PC-9 (cell line): Measurements from ENCODE around the gene RRP9.

Source experiments
- EZH2 ChIP-seq: fragments of 200-600 bp; sonication (generic); IDR thresholded peaks from 2 replicates; pipeline ENCODE4 v1.8.0; 2017; ENCODE audit warnings: antibody characterized with exemption, low read depth
- TF ChIP-seq, protein P1 (sequence below): fragments of 200-600 bp; sonication (generic); conservative IDR thresholded peaks from 2 replicates; pipeline ENCODE4 v1.6.1; 2017; ENCODE audit warnings: mixed run types, antibody characterized with exemption, mild to moderate bottlenecking, moderate library complexity

DNA sequence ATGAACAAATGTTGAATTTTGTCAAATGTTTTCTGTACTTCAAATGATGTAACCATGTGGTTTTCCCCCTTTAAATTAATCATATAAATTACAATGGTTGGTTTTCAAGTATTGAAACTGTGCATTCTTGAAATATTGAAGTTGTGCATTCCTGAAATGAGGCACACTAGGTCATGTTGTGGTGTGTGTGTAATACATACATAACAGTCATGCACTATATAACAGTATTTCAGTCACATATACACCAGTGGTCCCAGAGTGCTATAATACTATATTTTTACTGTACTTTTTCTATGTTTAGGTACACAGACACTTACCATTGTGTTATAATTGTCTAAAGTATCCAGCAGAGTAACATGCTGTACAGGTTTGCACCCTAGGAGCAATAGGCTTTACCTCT lies 55.3 kb downstream of the RRP9 start:
- TF ChIP-seq EZH2 = no peak
- TF ChIP-seq, protein P1, sequence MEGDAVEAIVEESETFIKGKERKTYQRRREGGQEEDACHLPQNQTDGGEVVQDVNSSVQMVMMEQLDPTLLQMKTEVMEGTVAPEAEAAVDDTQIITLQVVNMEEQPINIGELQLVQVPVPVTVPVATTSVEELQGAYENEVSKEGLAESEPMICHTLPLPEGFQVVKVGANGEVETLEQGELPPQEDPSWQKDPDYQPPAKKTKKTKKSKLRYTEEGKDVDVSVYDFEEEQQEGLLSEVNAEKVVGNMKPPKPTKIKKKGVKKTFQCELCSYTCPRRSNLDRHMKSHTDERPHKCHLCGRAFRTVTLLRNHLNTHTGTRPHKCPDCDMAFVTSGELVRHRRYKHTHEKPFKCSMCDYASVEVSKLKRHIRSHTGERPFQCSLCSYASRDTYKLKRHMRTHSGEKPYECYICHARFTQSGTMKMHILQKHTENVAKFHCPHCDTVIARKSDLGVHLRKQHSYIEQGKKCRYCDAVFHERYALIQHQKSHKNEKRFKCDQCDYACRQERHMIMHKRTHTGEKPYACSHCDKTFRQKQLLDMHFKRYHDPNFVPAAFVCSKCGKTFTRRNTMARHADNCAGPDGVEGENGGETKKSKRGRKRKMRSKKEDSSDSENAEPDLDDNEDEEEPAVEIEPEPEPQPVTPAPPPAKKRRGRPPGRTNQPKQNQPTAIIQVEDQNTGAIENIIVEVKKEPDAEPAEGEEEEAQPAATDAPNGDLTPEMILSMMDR = no peak
